DMS 273 treated with DMSO at 0.1 percent for 48 hours (cell line): ENCODE data around the gene ASCL4.

Experiments
- DNase-seq: peaks from one replicate; lab custom pipeline; 2025; lab: John Stamatoyannopoulos, UW

ASCL4 gene

GRCh38 chr12:107778383-107779025, 4.0 kb downstream of the ASCL4 start:
- DNase-seq: no peak

DNA sequence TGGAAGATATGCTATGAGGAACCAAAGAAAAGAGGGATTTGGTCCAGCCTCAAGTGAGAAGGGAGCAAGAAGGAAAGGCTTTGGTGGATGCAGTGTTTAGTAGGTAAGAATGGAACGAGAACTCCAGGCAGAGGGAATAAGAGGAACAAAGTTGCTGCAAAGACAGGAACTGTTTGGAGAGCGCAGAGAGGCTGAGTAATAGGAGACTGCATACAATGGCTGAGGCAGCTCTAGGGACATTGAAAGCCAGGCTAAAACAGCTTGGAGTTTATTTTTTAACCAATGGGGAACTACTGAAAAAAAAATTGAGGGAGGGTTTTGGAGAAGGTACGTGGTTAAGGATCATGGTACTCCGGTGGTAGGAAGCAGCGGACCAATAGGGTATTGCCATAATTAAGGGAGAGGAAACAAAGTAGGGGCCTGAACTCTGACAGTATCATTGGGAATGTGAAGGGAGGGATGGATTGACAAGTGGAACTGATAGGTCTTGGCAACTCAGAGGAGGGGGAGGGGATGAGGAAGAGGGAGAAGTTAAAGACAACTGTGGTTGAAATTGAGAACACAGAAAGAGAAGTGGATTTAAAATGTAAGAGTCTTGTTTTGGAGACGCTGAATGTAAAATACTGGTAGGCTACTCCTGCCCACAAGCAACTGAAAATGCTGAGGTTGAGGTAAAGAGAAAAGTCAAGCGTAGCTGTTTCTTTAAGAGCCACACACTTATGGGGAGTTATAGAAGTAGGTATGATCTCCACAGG, 4.8 kb downstream of the ASCL4 start:
- no peak for DNase-seq

- DNase-seq: no peak
Measured at GRCh38 chr12:107780298-107780697, 5.8 kb downstream of the ASCL4 start.

GRCh38 chr12:107782067-107782466, 7.6 kb downstream of the ASCL4 start:
- no peak for DNase-seq

- no peak for DNase-seq
Measured at GRCh38 chr12:107783406-107784376, 9.2 kb downstream of the ASCL4 start.

DNA sequence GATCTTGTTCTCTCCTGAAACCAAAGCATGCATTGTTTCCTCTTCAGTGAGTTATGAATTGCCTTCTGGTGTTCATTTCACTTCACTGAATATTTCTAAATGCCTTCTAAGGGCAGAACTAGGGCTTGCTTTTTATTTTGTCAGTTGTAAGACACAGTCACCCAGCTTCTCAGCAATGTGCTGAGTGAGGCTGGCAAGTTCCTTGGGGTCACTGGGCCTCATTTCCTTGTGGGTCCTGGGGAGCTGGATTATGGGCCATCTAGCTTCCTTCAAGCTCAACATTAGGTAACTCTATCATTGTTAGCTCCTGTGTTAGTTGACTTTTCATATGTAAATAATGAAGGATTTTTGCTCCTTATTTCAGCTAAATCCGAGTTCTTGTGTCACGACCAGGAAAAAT, 13.8 kb downstream of the ASCL4 start:
- DNase-seq: no peak

- DNase-seq: no peak
Measured at GRCh38 chr12:107788690-107789458, 14.4 kb downstream of the ASCL4 start.

- no peak for DNase-seq
Measured at GRCh38 chr12:107791465-107792089, 17.1 kb downstream of the ASCL4 start.

GRCh38 chr12:107794451-107794850, 19.9 kb downstream of the ASCL4 start:
- no peak for DNase-seq

DNA sequence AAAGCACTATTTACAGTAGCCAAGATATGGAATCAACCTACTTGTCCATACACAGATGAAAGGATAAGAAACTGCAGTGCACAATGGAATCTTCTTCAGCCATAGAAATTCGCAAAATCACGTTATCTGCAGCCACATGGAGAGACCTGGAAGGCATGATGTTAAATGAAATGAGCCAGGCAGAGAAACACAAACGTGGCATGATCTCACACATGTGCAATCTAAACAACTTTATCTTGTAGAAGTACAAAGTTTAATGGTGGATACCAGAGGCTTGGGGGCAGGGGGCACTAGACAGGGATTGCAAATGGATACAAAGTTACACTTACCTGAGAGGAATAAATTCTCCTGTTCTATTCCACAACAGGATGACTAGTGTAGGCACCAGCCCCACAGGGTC, 24.1 kb downstream of the ASCL4 start:
- DNase-seq: no peak

DNA sequence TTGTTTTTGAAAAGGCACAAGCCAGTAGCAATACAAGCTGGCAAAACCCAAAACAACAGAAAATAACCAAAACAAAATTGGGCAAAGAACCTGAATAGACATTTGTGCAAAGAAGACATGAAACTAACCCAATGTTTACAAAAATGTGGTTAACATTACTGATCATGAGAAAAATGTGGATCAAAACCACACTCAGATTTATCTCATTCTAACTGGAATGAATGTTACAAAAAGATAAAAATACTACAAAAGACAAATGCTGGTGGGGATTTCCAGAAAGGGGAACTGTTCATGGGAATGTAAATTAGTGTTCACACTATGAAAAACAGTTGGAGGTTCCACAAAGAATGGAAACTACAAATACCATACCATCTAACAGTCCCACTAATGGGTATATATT, 26.6 kb downstream of the ASCL4 start:
- no peak for DNase-seq

DNA sequence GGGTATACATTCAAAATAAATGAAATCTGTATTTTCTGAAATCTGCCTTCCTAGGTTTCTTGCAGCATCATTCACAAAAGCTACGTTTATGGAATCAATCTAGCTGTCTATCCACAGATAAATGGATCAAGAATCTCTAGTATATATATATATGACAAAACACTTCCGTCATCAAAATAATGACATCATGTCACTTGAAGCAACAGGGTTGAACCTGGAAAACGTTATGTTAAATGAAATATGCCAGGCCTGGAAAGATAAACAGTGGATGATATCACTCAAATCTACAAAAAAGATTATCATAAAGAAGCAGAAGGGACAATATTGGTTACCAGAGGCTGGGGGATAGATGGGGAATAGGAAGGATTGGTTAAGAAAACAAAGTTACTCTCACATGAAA, 28.6 kb downstream of the ASCL4 start:
- no peak for DNase-seq

GRCh38 chr12:107805488-107806180, 31.1 kb downstream of the ASCL4 start:
- no peak for DNase-seq

- DNase-seq: no peak
Measured at GRCh38 chr12:107807471-107808150, 33.1 kb downstream of the ASCL4 start.

- DNase-seq: no peak
Measured at GRCh38 chr12:107817250-107817649, 42.7 kb downstream of the ASCL4 start.

DNA sequence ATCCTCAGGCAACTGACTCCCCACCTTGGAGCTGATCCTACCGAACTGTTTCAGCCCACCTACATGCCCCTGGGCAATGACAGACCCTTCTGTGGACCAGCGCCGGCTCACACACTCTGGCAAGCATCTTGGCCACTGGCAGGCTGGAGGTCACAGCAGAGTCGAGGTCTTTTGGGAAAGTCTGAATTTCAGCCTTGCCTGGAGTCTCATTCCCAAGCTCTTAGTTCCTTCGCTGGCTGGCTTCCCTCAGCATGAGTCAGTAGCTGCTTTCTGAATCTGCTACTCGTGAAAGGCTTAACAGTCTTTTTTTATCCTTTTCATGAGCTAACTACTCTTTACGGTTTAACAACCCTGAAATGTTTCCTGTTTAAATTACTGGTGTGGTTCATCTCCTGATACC, 44.5 kb downstream of the ASCL4 start:
- DNase-seq: no peak

GRCh38 chr12:107822356-107822755, 47.9 kb downstream of the ASCL4 start:
- DNase-seq: no peak
